ENCODE measurements around the gene PAPOLB. TPM values are rescaled to one million over a fixed set of nuclear protein-coding genes. Genes with fewer than 3 reads are reported as not detected.

The PAPOLB gene
- total RNA-seq (2021; fragmentation: NEBNext Ultra II Directional; extraction: Animal tissue kit (Norgen Biotek cat#: 25700)): not detected
- long read RNA-seq: 0 reads

GRCh38 chr7:4861673-4862072, at the start of gene PAPOLB:
Gene PAPOLB, minus strand, starts transcription at chr7:4862030. Its CDS starts 220 bp downstream, at chr7:4861810.
- H3K4me3 Mint-ChIP-seq: no peak within 1 kb of the TSS
- no peak for DNase-seq
- H3K36me3 Mint-ChIP-seq (ENCODE audit: low read depth): 0 out of 2 replicates have a peak, but pooled peaks cover 5% of the 10 kb centered on the region
- no peaks in the 10 kb centered on the region; the same call in 1 of the 2 replicates for H3K9me3 Mint-ChIP-seq
- H3K27me3 Mint-ChIP-seq (ENCODE audit: insufficient read depth): peaks cover 9% of the 10 kb centered on the region
- no peak within 1 kb of the TSS for H3K27ac Mint-ChIP-seq
- no peaks in the 10 kb centered on the region; the same call in 1 of the 2 replicates for H3K4me1 Mint-ChIP-seq (ENCODE audit: low read depth)
- TF ChIP-seq, protein P1, sequence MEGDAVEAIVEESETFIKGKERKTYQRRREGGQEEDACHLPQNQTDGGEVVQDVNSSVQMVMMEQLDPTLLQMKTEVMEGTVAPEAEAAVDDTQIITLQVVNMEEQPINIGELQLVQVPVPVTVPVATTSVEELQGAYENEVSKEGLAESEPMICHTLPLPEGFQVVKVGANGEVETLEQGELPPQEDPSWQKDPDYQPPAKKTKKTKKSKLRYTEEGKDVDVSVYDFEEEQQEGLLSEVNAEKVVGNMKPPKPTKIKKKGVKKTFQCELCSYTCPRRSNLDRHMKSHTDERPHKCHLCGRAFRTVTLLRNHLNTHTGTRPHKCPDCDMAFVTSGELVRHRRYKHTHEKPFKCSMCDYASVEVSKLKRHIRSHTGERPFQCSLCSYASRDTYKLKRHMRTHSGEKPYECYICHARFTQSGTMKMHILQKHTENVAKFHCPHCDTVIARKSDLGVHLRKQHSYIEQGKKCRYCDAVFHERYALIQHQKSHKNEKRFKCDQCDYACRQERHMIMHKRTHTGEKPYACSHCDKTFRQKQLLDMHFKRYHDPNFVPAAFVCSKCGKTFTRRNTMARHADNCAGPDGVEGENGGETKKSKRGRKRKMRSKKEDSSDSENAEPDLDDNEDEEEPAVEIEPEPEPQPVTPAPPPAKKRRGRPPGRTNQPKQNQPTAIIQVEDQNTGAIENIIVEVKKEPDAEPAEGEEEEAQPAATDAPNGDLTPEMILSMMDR (IDR thresholded peaks at IDR 0.05): no peak

DNA sequence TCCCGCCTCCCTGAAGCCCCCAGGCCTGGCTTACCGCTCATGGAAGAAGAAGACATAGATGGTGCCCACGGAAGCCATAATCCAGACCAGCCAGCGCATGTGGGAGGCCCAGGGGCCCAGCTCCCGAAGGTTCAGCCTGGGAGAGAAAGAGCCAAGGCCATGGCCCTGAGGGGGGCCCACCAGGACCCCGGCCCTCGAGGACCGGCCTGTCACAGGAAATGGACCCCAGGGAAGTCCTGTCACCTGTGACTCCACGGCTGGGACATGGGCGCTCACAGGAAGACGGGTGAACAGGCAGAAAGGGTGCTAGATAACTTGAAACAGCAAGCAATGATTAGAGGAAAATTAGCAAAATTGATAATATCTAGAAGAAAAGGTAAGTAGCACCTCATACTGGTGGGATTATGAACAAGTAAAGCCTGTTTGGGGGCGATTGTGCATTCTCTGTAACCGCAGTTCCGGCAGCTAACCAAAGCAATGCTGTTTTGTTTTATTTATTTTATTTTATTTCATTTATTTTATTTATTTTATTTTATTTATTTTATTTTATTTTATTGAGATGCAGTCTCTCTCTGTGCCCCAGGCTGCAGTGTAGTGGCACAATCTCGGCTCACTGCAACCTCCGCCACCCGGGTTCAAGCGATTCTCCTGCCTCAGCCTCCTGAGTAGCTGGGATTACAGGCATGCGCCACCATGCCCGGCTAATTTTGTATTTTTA, 49.4 kb upstream of the PAPOLB start:
- Mint-ChIP-seq H3K27me3 (ENCODE audit: insufficient read depth) (peaks cover 4% of the 10 kb centered on the region), H3K27ac (no peak overlapping the region), H3K36me3 (ENCODE audit: low read depth) (no peaks in the 10 kb centered on the region), H3K9me3 (no peaks in the 10 kb centered on the region), H3K4me1 (ENCODE audit: low read depth) (no peaks in the 10 kb centered on the region), H3K4me3 (no peak overlapping the region)
- DNase-seq: no peak
- TF ChIP-seq, protein P1 (IDR thresholded peaks at IDR 0.05): no peak

- H3K36me3 Mint-ChIP-seq (ENCODE audit: low read depth): no peaks in the 10 kb centered on the region
- no peaks in the 10 kb centered on the region for H3K4me1 Mint-ChIP-seq (ENCODE audit: low read depth)
These were observed 44.9 kb upstream of the PAPOLB start for GRCh38 chr7:4906682-4907081.

DNA sequence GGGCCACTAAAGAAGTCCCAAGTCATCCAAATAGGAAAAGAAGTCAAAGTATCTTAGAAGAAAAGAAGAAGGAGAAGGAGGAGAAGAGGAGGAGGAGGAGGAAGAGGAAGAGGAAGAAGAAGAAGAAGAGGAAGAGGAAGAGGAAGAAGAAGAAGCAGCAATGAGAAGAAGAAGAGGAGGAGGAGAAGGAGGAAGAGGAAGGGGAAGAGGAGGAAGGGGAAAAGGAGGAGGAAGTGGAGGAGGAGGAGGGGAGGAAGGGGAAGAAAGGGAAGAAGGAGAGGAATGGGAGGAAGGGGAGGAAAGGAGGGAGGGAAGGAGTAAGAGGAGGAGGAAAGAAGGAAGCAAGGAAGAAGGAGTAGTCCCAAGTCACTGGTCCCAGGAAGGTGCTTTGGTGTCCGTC, 43.3 kb upstream of the PAPOLB start:
- peaks cover 5% of the 10 kb centered on the region for H3K27me3 Mint-ChIP-seq (ENCODE audit: insufficient read depth)
- H3K27ac Mint-ChIP-seq: no peak overlapping the region
- no peaks in the 10 kb centered on the region for H3K9me3 Mint-ChIP-seq
- no peak overlapping the region for H3K4me3 Mint-ChIP-seq
- TF ChIP-seq, protein P1 (IDR thresholded peaks at IDR 0.05): no peak
- no peaks in the 10 kb centered on the region for H3K4me1 Mint-ChIP-seq (ENCODE audit: low read depth)
- no peak for DNase-seq
- H3K36me3 Mint-ChIP-seq (ENCODE audit: low read depth): no peaks in the 10 kb centered on the region

More at GRCh38 chr7:4906682-4907081, 44.9 kb upstream of the PAPOLB start:
- Mint-ChIP-seq H3K27me3 (ENCODE audit: insufficient read depth) (peaks cover 5% of the 10 kb centered on the region), H3K9me3 (no peaks in the 10 kb centered on the region), H3K4me3 (no peak overlapping the region), H3K27ac (no peak overlapping the region)
- no peak for DNase-seq
- TF ChIP-seq, protein P1 (IDR thresholded peaks at IDR 0.05): no peak

GRCh38 chr7:4904346-4904745, 42.5 kb upstream of the PAPOLB start:
- TF ChIP-seq, protein P1 (IDR thresholded peaks at IDR 0.05): no peak

More at GRCh38 chr7:4904346-4904745, 42.5 kb upstream of the PAPOLB start:
- Mint-ChIP-seq H3K27ac (no peak overlapping the region), H3K4me3 (no peak overlapping the region), H3K9me3 (no peaks in the 10 kb centered on the region), H3K27me3 (ENCODE audit: insufficient read depth) (peaks cover 5% of the 10 kb centered on the region), H3K36me3 (ENCODE audit: low read depth) (no peaks in the 10 kb centered on the region), H3K4me1 (ENCODE audit: low read depth) (no peaks in the 10 kb centered on the region)
- no peak for DNase-seq
